T-helper 1 cell treated with Interleukin-12 subunit alpha and Interleukin-12 subunit beta and Interleukin-4 antibody, amounts not matched to agents 30 ng/mL and 1 ng/mL, for 36 hours (primary cell): ENCODE results near the gene TENM4. TPM values are rescaled to one million over a fixed set of nuclear protein-coding genes. Genes with fewer than 3 reads are reported as not detected.

Source experiments
- intact Hi-C: fragments of 100-400 bp; cut with micrococcal nuclease; formaldehyde crosslinking; loops from one replicate; pipeline ENCODE4 v1.15.1; 2024
- total RNA-seq: library from RNA; stranded (reverse); gene quantifications from 2 replicates; pipeline ENCODE4 v1.2.3, GENCODE V29; 2022

Gene TENM4
- total RNA-seq, 1 donor from 2014 or later = not detected

DNA sequence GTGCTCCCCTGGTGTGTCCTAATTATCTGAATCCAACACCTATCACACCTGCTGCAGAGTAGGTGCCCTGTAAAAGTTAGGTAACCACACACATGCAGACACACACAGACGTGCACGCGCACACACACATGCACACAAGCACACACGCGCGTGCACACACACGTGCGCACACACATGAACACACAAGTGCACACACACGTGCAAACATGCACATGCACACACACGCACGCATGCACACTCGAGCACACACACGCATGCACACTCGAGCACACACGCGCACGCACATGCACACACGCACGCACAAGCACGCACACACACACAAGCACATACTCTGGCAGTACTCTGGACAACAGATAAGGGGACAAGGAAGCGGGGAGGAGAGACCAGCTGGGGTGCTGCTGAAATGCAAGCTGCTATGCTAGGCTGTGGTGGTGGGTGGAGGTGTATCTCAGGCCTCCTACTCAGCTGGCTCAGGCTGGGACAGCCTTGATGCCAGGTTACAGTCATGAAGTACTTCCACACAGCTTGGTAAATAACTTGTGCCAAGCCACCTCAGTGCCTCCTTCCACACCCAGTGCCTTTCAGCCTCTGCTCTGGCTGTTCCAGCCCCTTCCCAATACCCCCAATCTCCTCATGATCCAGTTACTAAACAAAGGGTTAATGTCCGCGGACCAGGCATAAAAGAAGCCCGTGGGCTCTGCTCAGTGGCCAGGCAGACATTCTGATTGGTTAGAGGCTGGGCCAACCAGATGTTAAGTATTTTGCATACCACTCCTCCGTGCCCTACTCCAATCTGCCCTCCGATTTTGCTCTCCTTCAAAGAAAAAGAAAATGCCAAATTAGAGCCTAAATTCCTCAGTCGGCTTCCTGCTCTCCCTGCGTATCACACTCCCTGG lies 374.1 kb downstream of the TENM4 start:
- intact Hi-C loops = no loop called here

DNA sequence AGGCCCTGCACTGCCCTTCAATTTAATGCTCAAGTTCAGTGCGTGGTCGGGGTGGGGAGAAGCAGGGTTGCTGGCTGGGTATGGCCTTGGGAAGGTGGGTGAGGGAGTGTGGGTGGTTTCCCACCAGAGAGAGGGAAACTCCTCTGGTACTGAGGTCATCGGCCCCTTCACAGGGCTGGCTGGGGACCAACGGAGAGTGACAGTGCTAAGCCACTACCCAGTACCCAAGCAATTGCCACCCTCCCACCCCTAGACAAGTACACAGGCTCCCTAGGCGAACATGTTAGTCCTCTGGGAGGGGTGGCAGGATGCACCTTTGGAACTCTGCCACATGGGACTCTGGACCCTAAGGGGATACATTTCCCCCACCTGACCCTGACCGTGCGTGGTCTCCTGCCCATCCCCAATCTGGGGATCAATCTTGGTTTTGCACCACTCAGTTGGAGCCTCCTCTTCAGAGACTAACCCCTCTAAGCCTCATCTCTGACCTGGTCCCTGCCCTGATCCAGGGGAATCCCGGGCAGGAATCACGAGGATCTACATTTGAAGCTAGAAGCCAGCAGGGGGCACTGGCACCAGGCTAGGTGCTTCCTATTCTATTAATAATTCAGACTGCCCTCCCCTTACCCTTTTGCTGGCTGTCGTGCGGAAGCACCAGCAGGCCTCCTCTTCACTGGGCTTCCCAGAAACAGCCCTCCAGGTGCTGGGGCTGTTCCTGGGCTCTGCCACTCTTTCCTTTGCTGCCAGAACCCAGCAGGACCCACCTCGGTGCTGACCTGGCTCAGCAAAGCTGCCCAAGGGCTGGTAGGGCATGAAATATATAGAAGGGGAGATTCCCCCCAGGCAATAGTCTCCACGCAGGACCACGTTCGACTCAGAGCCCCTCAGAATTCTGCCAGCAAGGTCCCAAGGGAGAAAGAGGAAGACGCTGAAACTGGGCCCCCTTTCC lies 377.7 kb downstream of the TENM4 start:
- intact Hi-C loops = no loop called here

DNA sequence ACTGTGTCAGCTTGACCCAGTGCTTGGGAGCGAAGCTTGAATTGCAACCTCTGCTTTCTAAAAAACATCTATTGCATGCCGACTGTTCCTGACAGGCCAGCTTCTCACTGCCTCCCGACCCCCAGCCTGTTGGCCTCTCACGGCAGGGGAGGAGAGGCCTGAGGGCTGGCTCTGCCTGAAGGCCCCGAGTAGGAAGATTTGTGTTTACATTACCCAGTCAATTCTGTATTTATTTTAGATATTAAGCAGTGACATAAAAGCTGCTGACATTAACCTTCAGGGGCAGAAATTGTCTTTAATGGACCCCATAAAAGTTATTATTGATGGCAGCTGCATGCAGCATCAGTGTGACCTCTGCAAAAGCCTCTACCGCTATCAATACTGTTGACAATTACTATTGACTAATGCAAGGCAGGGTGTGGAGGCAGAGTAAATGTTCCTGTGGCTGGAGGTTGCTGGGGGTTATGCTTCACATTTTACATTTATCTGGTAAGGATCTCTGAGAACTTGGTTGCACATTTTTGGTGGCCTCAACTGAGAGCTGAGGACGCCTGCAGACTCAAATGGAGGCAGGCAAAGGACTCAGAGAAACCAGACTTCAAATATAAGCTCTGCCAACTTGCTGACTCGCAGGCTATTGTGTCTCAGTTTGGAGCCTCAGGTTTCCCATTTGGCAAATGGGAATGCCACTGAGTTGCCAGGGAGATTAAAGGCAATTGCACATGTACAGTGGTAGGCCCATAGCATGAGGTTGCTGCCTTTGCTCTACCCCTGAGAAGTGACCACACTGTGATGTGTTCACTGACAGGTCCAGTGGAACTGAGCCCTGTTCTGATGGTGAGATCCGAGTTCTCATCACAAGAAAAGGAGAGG lies 380.5 kb downstream of the TENM4 start:
- intact Hi-C loops = no loop called here

DNA sequence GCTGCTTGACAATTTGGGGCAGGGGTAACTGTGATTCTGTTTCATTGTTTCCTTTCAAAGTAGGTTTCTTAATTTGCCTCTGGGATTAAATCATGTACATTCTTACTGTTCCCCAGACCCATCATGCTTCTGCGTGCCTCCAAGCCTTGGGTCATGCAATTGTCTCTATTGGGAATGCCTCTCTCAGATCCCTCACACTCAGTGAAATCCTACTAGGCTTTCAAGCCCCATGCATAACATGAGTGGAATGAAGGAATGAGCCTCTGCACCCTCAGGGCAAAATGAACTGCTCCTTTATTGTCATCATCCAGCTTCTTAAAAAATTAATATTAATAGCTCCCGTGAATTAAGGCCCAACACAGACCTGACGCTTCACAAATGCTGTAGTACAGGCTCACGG lies 381.7 kb downstream of the TENM4 start:
- intact Hi-C loops = no loop called here

DNA sequence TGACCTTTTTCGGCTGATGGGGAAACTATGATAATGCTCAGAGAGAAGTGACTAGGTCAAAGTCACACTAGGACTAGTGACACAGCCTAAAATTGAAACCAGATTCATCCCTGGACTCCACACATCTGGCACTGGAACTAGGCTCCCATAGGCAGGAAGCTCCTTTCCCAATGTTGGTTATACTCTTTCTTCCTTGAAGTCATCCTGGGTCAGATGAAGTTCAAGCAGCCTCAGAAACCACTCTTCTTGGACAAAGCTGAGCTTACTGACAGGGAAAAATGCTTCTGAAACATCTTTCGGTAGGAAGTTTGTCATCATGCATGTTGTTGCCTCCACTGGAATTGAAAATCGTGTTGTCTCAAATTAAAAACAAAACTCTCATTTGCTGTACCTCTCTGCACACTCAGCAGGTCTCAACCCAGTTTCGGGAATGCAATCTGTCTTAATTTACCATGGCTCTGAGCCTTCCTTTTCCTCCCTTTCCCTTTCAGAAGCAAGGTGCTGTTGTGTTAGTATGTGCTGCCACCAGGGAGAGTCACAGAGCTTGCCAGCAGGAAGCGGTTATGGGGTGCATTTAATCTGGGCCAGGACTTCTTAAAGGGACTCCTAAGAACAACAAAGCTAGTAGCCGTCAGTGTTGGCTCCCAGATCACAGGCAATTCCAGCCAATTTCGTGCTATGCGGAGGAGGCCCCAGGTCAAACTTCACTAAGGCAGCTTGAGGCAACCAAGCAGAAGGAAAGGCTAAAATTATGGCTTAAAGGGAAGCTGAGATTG lies 384.8 kb downstream of the TENM4 start:
- intact Hi-C loops = no loop called here

DNA sequence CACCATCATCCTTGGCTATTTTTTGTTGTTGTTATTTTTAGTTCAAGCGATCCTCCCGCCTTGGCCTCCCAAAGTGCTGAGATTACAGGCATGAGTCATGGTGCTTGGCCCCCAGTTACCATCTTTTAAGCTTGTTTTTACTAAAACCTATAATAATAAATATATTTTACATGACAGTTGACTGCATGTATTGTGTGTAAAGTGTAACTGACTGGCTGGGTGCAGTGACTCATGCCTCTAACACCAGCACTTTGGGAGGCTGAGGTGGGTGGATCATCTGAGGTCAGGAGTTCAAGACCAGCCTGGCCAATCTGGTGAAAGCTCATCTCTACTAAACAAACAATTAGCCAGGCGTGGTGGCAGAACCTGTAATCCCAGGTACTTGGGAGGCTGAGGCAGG lies 386.2 kb downstream of the TENM4 start:
- intact Hi-C loops = no loop called here

DNA sequence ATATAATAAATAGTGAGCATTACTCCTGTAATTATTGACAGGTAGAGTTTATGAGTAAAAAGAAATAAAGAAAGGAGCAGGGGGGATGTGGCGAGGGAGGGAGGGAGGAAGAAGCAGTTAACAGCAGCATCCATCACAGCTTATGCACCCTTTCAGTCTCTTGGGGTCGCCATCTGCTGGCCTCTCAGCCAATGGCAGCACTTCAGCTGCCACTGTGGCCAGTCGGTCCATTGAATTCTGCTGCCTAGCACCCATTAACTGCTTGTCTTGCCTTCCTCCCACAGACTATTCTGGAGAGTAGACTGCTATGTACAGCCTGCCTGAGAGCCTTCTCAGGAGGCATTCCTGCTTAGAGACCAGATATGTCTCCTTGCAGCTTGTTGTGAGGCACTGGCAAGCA lies 388.3 kb downstream of the TENM4 start:
- intact Hi-C loops = no loop called here

DNA sequence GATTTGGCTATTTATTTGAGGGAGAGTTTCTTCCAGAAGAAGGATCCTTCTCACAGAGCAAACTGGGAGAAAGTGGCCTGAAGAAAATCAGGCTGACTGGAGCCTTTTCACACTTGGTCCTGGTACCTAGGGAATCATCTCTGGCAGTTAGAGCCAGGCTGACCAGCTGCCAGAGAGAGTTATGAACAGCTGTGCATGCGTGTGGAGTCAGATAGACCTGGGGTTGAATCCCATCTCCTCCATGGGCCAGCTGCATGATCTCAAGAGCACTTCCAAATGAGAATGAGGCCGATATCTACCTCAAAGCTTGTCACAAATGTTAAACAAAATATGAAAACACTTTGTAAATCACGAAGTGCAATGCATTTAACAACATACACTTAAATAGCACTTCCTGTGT lies 390.0 kb downstream of the TENM4 start:
- intact Hi-C loops = no loop called here

DNA sequence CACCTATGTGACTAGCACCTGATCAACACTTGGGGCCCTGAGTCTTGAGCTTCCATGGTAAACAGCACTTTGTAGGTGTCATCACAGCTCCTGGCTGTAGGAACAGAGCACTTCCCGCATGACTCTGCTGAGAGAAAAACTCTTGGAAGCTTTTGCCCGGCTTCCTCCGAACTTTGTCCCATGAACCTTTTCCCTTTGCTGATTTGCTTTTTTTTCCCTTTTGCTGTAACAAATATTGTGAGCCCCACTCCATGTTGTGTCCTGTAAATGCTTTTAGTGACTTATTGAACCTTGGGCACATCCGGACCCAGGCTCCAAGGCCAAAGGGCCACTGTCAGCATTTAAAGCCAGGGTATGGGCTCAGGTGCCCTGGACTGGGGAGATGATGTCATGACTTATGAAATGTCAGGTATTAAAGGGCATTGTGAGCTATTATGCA lies 391.1 kb downstream of the TENM4 start:
- intact Hi-C loops = no loop called here

DNA sequence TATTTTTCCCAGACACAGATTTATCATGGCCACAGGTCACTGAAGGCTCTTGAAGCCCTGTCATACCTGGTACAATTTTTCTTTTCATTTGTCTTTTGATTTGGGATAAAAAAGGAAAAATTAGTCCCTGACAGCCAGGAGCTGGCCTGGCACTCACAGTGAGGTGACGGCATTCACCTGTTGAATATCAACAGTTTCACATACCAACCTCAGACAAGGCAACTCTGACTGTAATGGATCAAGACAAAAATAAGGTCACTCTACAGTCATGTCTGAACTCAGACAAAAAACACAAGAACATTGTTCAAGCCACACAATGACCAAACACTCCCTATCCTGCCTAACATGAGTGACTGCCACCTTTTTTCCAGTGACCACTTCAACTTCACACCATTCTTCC lies 392.9 kb downstream of the TENM4 start:
- intact Hi-C loops = no loop called here

DNA sequence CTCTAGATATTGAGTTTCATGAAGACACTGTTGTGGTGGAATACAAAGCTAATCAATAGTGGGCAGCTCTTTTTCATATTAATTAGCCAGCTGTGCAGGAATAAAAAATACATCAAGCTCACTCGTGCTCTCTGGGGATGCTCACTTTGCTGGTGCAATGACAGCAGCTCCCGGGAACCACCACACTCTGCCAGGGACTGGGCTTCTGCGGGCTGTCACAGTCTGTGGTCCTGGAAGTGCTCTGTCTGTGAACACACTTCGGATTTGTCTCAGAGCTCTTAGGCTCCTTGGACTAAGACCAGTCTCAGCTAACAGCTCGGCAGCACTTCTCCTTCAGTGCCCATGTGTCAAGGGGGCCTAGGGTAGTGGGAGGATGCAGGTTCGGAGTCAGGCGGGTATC lies 393.5 kb downstream of the TENM4 start:
- intact Hi-C loops = no loop called here

DNA sequence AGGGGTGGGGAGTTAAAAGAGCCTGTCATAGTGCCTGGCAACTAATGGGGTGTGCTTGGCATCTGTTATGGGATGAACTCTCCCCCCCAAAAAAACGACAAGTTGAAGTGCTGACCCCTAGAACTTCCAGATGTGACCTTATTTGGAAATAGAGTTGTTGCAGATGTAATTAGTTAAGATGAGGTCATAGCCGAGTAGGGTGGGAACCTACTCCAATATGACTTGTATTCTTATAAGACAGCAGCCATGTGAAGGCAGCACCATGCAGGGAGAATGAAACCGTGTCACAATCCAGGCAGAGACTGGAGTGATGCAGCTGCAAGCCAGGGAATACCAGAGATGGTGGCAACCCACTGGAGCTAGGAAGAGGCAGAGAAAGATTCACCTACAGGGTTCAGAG lies 394.5 kb downstream of the TENM4 start:
- intact Hi-C loops = no loop called here

DNA sequence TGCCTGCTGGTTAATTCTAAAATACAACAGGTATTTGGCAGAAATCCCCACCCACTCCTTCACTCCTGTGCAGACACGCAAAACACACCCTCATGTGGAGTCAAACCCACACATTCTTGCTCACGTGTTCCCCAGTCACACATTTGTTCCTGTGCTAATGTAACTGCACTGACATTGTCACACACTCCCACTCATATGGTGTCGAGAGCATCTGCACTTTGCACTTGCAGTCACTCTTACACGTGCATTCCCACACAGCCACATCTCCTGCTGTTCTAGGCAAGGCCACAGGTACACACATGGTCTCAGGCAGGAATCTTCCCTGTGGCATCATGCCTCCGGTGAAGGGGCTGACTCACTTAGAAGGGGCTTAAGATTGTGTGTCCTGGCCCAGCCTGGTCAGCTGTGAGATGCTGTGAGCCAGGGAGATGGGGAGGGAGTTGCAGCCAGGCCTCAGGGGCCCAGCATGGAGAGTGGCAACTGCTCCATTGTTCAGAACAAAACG lies 395.0 kb downstream of the TENM4 start:
- intact Hi-C loops = no loop called here

DNA sequence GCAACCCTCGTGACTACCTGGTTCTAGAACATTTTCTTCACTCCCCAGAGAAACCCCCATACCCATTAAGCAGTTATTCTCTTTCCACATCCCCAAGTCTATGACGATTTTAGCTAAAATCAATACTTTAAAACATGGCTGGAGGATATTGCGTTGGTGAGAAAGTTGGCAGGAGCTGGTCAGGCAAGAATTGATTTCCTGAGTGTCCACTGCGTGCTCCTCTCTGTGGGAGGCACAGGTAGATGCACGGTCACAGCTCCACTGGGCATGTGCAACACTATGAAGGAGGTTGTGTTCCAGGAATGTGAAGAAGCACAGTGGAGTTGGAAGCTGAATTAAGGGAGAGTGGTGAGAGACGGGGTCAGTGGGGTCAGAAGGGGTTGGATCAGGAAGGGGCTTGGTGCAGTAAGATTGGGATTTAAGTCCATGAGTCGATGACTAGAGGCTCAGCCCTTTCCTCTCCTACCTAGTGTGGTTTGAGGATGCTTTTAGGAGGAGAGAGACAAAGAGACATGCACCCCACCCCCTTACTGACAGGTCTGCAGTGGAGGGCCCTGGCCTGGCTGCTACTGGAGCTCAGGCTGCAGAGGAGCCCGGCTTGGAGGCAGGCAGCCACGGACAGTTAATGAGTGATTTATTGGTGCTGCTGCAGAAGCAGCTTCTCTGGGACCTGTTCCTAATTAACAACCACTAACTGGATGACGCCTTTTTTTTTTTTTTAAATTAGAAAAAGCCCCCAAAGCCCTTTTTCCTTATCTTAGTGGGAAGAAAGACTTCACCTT lies 395.6 kb downstream of the TENM4 start:
- intact Hi-C loops = no loop called here

DNA sequence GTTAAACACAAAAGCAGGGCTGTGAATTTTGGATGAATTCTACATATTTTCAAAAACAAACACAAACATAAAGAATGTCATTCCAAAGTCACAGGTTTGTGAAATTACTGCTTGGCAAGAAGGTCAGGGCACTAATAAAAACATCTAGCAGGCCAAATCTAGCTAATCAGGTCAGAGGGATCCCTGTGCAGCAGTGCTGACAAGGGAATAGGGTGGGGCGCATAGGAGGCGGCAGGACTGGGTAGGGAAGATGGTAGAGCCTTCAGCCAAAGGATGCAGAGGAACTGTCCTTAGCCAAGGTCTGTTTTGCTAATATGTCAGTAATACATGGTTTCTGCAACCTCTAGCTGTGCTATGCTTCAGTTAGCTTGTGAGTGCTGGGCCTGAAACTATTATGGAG lies 396.6 kb downstream of the TENM4 start:
- intact Hi-C loops = no loop called here

DNA sequence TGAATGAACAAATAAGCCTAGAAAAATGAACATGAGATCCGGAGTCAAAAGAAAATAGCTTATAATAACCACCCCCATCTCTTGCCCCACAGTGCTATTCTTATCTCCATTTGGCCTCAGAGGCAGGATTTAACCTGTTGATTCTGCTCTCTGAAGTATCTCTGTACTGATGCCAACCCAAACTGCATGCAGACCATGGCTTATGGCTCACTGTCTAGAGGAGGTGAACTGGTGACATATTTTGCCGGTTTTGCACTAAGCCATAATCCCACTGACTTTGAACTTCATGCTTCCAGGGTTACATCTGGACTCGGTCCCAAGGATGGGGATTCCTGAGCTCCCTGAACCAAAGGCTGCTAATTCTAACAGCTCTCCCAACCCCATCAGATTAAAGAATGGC lies 397.1 kb downstream of the TENM4 start:
- intact Hi-C loops = no loop called here

DNA sequence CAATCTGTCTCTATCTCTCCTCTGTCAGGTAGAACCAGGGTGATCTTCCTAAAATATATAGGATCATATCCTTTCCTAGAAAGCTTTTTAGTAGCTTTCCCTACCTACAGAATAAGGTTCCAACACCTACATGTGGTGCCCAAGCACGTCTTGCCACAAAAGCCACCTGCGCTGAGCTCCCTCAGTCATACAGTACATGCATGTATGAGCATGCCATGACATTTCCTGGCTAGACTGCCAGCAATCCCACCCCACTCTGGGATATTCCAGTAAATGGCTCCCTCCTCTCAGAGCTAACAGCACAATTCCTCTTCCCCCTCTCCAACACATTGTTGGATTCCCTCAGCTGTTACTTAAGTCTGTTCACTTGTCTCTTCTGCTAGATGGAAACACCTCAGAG lies 398.0 kb downstream of the TENM4 start:
- intact Hi-C loops = no loop called here

DNA sequence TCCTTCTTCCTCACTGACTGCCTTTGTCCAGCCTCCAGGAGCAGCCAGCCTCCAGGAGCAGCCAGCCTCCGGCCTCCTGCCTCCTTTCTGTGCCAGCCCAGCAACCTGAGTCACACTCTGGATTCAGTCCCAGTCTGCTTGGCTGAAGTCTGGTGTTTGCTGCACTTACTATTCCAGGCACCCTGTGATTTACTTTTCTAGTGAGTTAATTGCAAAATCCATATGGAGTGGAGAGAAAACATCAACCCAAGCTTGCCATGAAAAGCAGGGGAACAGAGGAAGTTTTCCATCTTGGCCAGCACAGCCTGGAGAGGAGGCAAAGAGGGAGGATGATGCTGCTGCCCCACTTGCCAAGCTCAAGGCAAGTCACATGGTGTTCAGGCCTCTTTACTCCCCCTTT lies 400.5 kb downstream of the TENM4 start:
- intact Hi-C loops = no loop called here

DNA sequence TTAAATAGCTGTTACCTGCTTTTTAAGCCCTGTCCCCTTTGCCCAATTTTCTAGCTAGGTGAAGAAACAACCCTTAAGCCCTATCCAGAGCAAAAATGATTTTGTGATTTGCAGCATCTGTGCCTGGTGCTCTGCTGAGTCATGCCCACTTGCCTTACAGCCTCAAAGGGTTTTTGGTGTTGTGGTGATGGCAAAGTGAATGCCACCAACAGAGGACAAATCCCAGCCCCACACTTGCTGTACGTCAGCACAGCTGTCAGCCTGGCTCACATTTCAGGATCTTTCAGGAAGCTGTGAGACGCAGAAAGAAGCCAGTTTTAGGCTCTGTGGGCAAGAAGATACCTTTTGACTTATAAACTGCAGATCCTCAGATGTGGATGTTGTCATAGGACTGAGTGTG lies 401.7 kb downstream of the TENM4 start:
- intact Hi-C loops = no loop called here

DNA sequence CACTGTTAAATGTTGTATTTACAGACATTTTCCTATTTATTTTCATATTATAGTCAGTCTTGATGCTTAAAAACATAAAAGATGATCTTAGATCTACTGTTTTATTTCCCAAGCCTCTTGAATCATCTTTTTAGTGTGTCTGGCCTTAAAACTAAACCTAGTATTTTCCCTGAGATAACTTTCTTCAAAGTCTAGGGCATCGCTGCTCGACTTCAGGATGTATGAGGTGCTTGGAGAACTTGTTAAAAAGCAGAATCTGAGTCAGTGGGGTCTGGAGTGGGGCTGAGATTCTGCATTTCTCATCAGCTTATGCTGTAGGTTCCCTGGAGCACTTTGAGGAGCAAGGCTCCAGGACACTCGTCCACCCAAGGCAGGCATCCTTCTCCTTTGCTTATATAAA lies 404.9 kb downstream of the TENM4 start:
- intact Hi-C loops = no loop called here
